GM18517 (cell line): ENCODE results near the gene GOLGA6A.
"Not testable (repeated sequence)": the region's sequence is repeated elsewhere in the genome, so short reads cannot be mapped to it uniquely, and the experiment has no call there.

Source experiments
- ATAC-seq: cut with Tn5 transposase; IDR thresholded peaks from one replicate; pipeline ENCODE4 v1.9.1; 2021; ENCODE audit warnings: mild to moderate bottlenecking, moderate library complexity; ENCODE audit not compliant: unreplicated experiment

GOLGA6A gene

GRCh38 chr15:74055804-74056203 lies 26.5 kb downstream of the GOLGA6A start:
- no peak for ATAC-seq

- no peak for ATAC-seq
Measured at GRCh38 chr15:74053941-74054529, 28.3 kb downstream of the GOLGA6A start.

GRCh38 chr15:74053517-74053916 lies 28.8 kb downstream of the GOLGA6A start:
- no peak for ATAC-seq

- ATAC-seq = not testable (repeated sequence)
Measured at GRCh38 chr15:74052271-74053260, 29.8 kb downstream of the GOLGA6A start.

GRCh38 chr15:74050556-74051234 lies 31.7 kb downstream of the GOLGA6A start:
- no peak for ATAC-seq

- ATAC-seq = no peak
Measured at GRCh38 chr15:74050127-74050526, 32.2 kb downstream of the GOLGA6A start.

GRCh38 chr15:74046275-74046674 lies 36.1 kb downstream of the GOLGA6A start:
- no peak for ATAC-seq

GRCh38 chr15:74045636-74046274 lies 36.6 kb downstream of the GOLGA6A start:
- ATAC-seq = no peak

- no peak for ATAC-seq
Measured at GRCh38 chr15:74045184-74045583, 37.2 kb downstream of the GOLGA6A start.

- ATAC-seq = no peak
Measured at GRCh38 chr15:74044267-74045110, 37.9 kb downstream of the GOLGA6A start.

GRCh38 chr15:74043425-74044266 lies 38.7 kb downstream of the GOLGA6A start:
- no peak for ATAC-seq

- no peak for ATAC-seq
Measured at GRCh38 chr15:74042603-74043424, 39.5 kb downstream of the GOLGA6A start.

- no peak for ATAC-seq
Measured at GRCh38 chr15:74041777-74042435, 40.4 kb downstream of the GOLGA6A start.

- no peak for ATAC-seq
Measured at GRCh38 chr15:74041311-74041756, 41.0 kb downstream of the GOLGA6A start.

- ATAC-seq = no peak
Measured at GRCh38 chr15:74040109-74040850, 42.1 kb downstream of the GOLGA6A start.

- no peak for ATAC-seq
Measured at GRCh38 chr15:74039656-74040010, 42.7 kb downstream of the GOLGA6A start.
